HepG2 (cell line): ENCODE results near the gene PNN. TPM values are rescaled to one million over a fixed set of nuclear protein-coding genes. Genes with fewer than 3 reads are reported as not detected.
"Not testable (repeated sequence)": the region's sequence is repeated elsewhere in the genome, so short reads cannot be mapped to it uniquely, and the experiment has no call there.

Experiments used
- ATAC-seq: fragments of 200-7000 bp; cut with Tn5 transposase; 3 replicates; pipeline ENCODE4 v1.9.1; 2020; ENCODE audit warnings: mild to moderate bottlenecking, moderate library complexity
- BruUV-seq: library from RNA; stranded (reverse); fragments of 400-500 nt; replicated peaks from 2 replicates; lab custom pipeline; 2021; lab: Mats Ljungman, UMichigan
- CTCF ChIA-PET: fragments of 300-600 bp; formaldehyde crosslinking; extraction: SDS; loops from one replicate; lab custom pipeline; 2021; ENCODE audit warnings: low total read pairs, inconsistent platforms, low intra/inter-chr PET ratio; lab: Yijun Ruan, JAX
- POLR2A ChIA-PET: fragments of 350-600 bp; sonication (Branson Sonifier 250); formaldehyde crosslinking; loops from one replicate; lab custom pipeline; 2020; ENCODE audit warnings: antibody characterized with exemption, inconsistent platforms; lab: Yijun Ruan, JAX
- DNase-seq: peaks from one replicate; pipeline ENCODE4 v3.0.0-alpha.2; 2015; ENCODE audit warnings: low spot score
- FAIRE-seq: peaks from 3 replicates; lab custom pipeline; 2011; peaks lifted over from hg19 to GRCh38; lab: Jason Lieb, UNC
- H2AFZ ChIP-seq: one replicate; pipeline ENCODE4 v1.6.1; 2011; ENCODE audit warnings: low read length, inconsistent platforms
- H3K27ac ChIP-seq: fragments of 300-600 bp; 3 replicates; pipeline ENCODE4 v1.8.0; 2011; ENCODE audit warnings: mixed run types, mild to moderate bottlenecking, mixed read lengths, low read length, inconsistent platforms; ENCODE audit not compliant: insufficient read depth; ENCODE audit errors: extremely low read length
- H3K27me3 ChIP-seq, 2 experiments: fragments of 200-600 bp in 1 of 2; 2 replicates in 1 of 2; 3 replicates in 1 of 2; pipeline versions ENCODE4 v1.6.0 to v1.8.0; 2011; ENCODE audit warnings: low read length in 2 of 2, mild to moderate bottlenecking in 2 of 2, moderate library complexity in 2 of 2, inconsistent platforms in 1 of 2; ENCODE audit not compliant: insufficient read depth in 2 of 2, control insufficient read depth in 1 of 2
- H3K36me3 ChIP-seq, 2 experiments: fragments of 200-600 bp in 1 of 2; replicated peaks in 1 of 2; 2 replicates in 1 of 2; 3 replicates in 1 of 2; pipeline versions ENCODE4 v1.5.1 to v1.8.0; 2011; ENCODE audit warnings: low read length in 2 of 2, inconsistent platforms in 1 of 2; ENCODE audit not compliant: insufficient read depth in 2 of 2, control insufficient read depth in 1 of 2
- H3K4me1 ChIP-seq: 2 replicates; pipeline ENCODE4 v1.5.1; 2012; ENCODE audit warnings: low read length, inconsistent platforms; ENCODE audit not compliant: insufficient read depth
- H3K4me2 ChIP-seq: 2 replicates; pipeline ENCODE4 v1.6.0; 2011; ENCODE audit warnings: low read depth, low read length, inconsistent platforms
- H3K4me3 ChIP-seq, 3 experiments: fragments of 200-600 bp in 1 of 3; sonication (generic), shearing (Covaris generic) in 1 of 3; replicated peaks in 1 of 3; 2 replicates each; pipeline ENCODE4 v1.5.1; 2011 to 2016; ENCODE audit warnings: low read length in 3 of 3, inconsistent platforms in 2 of 3, low read depth in 2 of 3, mild to moderate bottlenecking in 2 of 3, control low read depth in 1 of 3, mixed read lengths in 1 of 3; ENCODE audit not compliant: insufficient read depth in 1 of 3
- H3K79me2 ChIP-seq: one replicate; pipeline ENCODE4 v1.6.1; 2011; ENCODE audit warnings: low read length, inconsistent platforms; ENCODE audit not compliant: insufficient read depth
- H3K9ac ChIP-seq: 2 replicates; pipeline ENCODE4 v1.6.0; 2011; ENCODE audit warnings: mild to moderate bottlenecking, low read depth, low read length, inconsistent platforms; ENCODE audit not compliant: insufficient read depth
- H3K9me3 ChIP-seq: 2 replicates; pipeline ENCODE4 v1.5.1; 2012; ENCODE audit warnings: mild to moderate bottlenecking, low read length
- H4K20me1 ChIP-seq: 2 replicates; pipeline ENCODE4 v1.6.0; 2011; ENCODE audit warnings: inconsistent platforms, mild to moderate bottlenecking, low read length, moderate library complexity; ENCODE audit not compliant: insufficient read depth
- FOXO4 ChIP-seq: sonication (generic); formaldehyde crosslinking; conservative IDR thresholded peaks from 2 replicates; pipeline ENCODE4 v1.8.1; 2023; ENCODE audit warnings: missing genetic modification reagents
- KLF13 ChIP-seq: sonication (generic); formaldehyde crosslinking; IDR thresholded peaks from 2 replicates; pipeline ENCODE4 v1.4.0; 2020; ENCODE audit warnings: mild to moderate bottlenecking, missing genetic modification reagents
- ZSCAN5A ChIP-seq: sonication (generic); formaldehyde crosslinking; IDR thresholded peaks from 2 replicates; pipeline ENCODE4 v1.8.0; 2022; ENCODE audit warnings: mild to moderate bottlenecking, missing genetic modification reagents, borderline replicate concordance
- whole genome bisulfite sequencing: methylation state at CpG from one replicate; pipeline ENCODE4 v1.1.6; 2017; ENCODE audit warnings: low lambda C conversion rate; 5-methylcytosine and 5-hydroxymethylcytosine counted together
- in situ Hi-C: cut with HindIII; loops from 2 replicates; pipeline ENCODE4 v1.10.0; 2017; ENCODE audit warnings: low pct_unique_long_range_greater_than_20kb; ENCODE audit not compliant: extremely low pct_ligation_motif_present
- intact Hi-C: fragments of 100-400 bp; cut with micrococcal nuclease; formaldehyde crosslinking; loops from one replicate; pipeline ENCODE4 v1.10.0; 2022; ENCODE audit not compliant: unreplicated experiment
- polyA plus RNA-seq, 8 experiments: library from polyadenylated mRNA; depleted of rRNA in 3 of 8; stranded (reverse) in 7 of 8; unstranded in 1 of 8; fragments of >200 nt; fragmentation: Illumina TruSeq in 4 of 8; extraction: Trizol in 4 of 8; gene quantifications; 2 replicates each; pipeline versions ENCODE4 v1.2.1 to v1.2.3, GENCODE V29; 2011 to 2016; ENCODE audit warnings: low read depth in 4 of 8, missing spikeins in 1 of 8, mixed read lengths in 1 of 8; ENCODE audit not compliant: insufficient read depth in 1 of 8
- total RNA-seq, 5 experiments: library from RNA; depleted of rRNA; stranded (reverse); fragments of >200 nt; fragmentation: Illumina TruSeq; extraction: Trizol; gene quantifications; 2 replicates each; pipeline ENCODE4 v1.2.3, GENCODE V29; 2016; ENCODE audit warnings: low read depth in 1 of 5

PNN gene
- total and polyA plus RNA-seq, 2 of the 13 experiments (the other 11 are each of a cell fraction or from before 2014, with no cell fraction given), result 58.0 to 214 TPM

- H3K9ac ChIP-seq, H3K4me3 ChIP-seq, CTCF ChIA-PET, DNase-seq, intact Hi-C loops, ATAC-seq, BruUV-seq, POLR2A ChIA-PET, H3K9me3 ChIP-seq, H2AFZ ChIP-seq, H4K20me1 ChIP-seq, in situ Hi-C loops, H3K79me2 ChIP-seq, H3K27ac ChIP-seq, FAIRE-seq, H3K4me2 ChIP-seq, H3K27me3 ChIP-seq: not testable (repeated sequence)
- TF ChIP-seq ZSCAN5A (CRISPR knock-in tag) (peak; percentile 91; the same call in 1 of the 2 replicates), FOXO4 (0 out of 2 replicates have a peak, but pooled peaks have one; percentile 21), KLF13 (peak; percentile 72; the same call in 1 of the 2 replicates)
- H3K36me3 ChIP-seq, result peaks cover 5 to 15% of the 10 kb centered on the region in 2 experiments; a peak in 3 of 5 replicates
- 85% methylated on average over 2 of the region's 2 CpGs for WGBS
- H3K4me1 ChIP-seq, result peaks cover 13% of the 10 kb centered on the region
Observed at GRCh38 chr14:39143226-39143625, 31.8 kb upstream of the PNN start.
